ENCODE data around the gene FAM3A.
"Not testable (repeated sequence)": the region's sequence is repeated elsewhere in the genome, so short reads cannot be mapped to it uniquely, and the experiment has no call there.

The FAM3A gene

GRCh38 chrX:154515966-154516655 is at the start of gene FAM3A:
Gene FAM3A (minus strand): TSS chrX:154516232. CDS start chrX:154515772, 460 bp downstream.
- DNase-seq (ENCODE audit: low read depth in 2 of 2): peak; percentile 90

- DNase-seq (ENCODE audit: low read depth in 2 of 2): not testable (repeated sequence)
These were observed 46.3 kb upstream of the FAM3A start for GRCh38 chrX:154562295-154562694.

- DNase-seq (ENCODE audit: low read depth in 2 of 2): not testable (repeated sequence)
These were observed 44.3 kb upstream of the FAM3A start for GRCh38 chrX:154560326-154560725.

GRCh38 chrX:154558896-154559295 is 42.9 kb upstream of the FAM3A start:
- DNase-seq (ENCODE audit: low read depth in 2 of 2): not testable (repeated sequence)

GRCh38 chrX:154558060-154558690 is 42.1 kb upstream of the FAM3A start:
- not testable (repeated sequence) for DNase-seq (ENCODE audit: low read depth in 2 of 2)

GRCh38 chrX:154552112-154552806 is 36.2 kb upstream of the FAM3A start:
- DNase-seq (ENCODE audit: low read depth in 2 of 2): not testable (repeated sequence)

- no peak for DNase-seq (ENCODE audit: low read depth in 2 of 2)
These were observed 33.7 kb upstream of the FAM3A start for GRCh38 chrX:154549766-154550165.

- no peak for DNase-seq (ENCODE audit: low read depth in 2 of 2)
These were observed 31.9 kb upstream of the FAM3A start for GRCh38 chrX:154548028-154548316.

GRCh38 chrX:154547245-154548027 is 31.4 kb upstream of the FAM3A start, which contains the start of gene IKBKG:
Gene IKBKG (plus strand): TSS chrX:154547620. CDS start chrX:154552003, 4,383 bp downstream.
- DNase-seq (ENCODE audit: low read depth in 2 of 2): peak; percentile 75 to 84

- peak; percentile 71 to 78 for DNase-seq (ENCODE audit: low read depth in 2 of 2)
These were observed 30.6 kb upstream of the FAM3A start, which contains the start of gene G6PD for GRCh38 chrX:154546354-154547244. Gene G6PD (minus strand): TSS chrX:154546846. CDS start chrX:154546155, 691 bp downstream.

- DNase-seq (ENCODE audit: low read depth in 2 of 2): no peak
These were observed 29.7 kb upstream of the FAM3A start for GRCh38 chrX:154545673-154546274.

- no peak for DNase-seq (ENCODE audit: low read depth in 2 of 2)
These were observed 26.8 kb upstream of the FAM3A start for GRCh38 chrX:154542723-154543424.

- DNase-seq (ENCODE audit: low read depth in 2 of 2): peak; percentile 28 to 43
These were observed 26.1 kb upstream of the FAM3A start for GRCh38 chrX:154541896-154542722.

- no peak for DNase-seq (ENCODE audit: low read depth in 2 of 2)
These were observed 25.5 kb upstream of the FAM3A start for GRCh38 chrX:154541589-154541895.

GRCh38 chrX:154540897-154541535 is 25.0 kb upstream of the FAM3A start:
- no peak for DNase-seq (ENCODE audit: low read depth in 2 of 2)

- not testable (repeated sequence) for DNase-seq (ENCODE audit: low read depth in 2 of 2)
These were observed 24.3 kb upstream of the FAM3A start for GRCh38 chrX:154540365-154540764.

- DNase-seq (ENCODE audit: low read depth in 2 of 2): no peak
These were observed 23.0 kb upstream of the FAM3A start for GRCh38 chrX:154539077-154539476.

GRCh38 chrX:154535892-154536291 is 19.9 kb upstream of the FAM3A start:
- no peak for DNase-seq (ENCODE audit: low read depth in 2 of 2)

Measured in stimulated activated CD4-positive, alpha-beta T cell treated with anti-CD3 and anti-CD28 coated beads, Interleukin-1b, Interleukin-23, amount 100 ng/mL, for 4 hours (primary cell).